GM18868 (cell line): ENCODE data around the gene GDF7.
A peak's percentile ranks its signal among the peaks of the same experiment; 100 is the strongest.

Source experiments
- ATAC-seq: cut with Tn5 transposase; IDR thresholded peaks from one replicate; pipeline ENCODE4 v1.9.1; 2021; ENCODE audit warnings: mild to moderate bottlenecking, moderate library complexity; ENCODE audit not compliant: unreplicated experiment

The GDF7 gene

DNA sequence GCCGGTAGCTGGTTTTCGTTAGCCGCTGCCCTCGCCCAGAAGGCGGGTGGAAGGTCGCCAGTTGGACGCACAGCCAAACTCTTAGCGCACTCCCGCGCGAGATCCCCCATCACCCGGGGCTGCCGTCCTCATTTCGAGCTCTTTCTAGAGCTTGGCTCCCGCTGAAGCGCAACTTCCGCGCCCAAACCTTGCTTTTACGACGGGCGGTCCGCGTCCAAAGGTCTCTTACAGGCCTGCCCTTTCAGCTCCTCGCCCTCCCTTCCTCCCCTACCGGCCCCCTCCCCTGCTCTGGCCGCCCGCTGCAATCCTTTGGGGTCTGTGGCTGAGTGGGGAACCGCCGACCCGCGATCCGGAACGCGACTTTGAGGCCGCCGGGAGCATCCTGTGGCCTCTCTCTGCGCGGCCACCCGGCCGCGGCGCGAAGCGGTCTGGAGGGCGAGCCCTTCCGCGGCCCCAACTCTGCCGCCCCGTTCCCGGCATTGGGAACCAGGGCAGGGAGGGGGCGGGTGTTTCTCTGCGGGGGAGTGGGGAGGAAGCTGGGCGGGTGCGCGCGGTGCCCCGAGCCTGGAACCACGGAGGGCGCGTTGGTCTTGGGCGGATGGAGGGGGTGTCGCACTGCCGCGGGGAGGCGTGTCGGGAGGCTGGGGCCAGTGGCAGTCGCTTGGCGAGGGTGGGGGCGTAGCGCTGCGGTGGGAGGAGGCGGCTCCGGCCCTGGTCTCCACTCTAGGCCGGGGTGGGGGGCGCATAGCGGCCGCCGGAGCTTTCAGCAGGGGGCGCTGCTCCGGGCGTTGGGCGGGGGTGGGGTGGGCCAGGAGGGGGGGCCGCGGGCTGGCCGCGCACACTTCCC, at the start of gene GDF7:
Gene GDF7, plus strand, starts transcription at position 841 of the 847 bp plus-strand sequence. CDS start 96 bp downstream, outside the sequence.
- peak; percentile 34 for ATAC-seq

DNA sequence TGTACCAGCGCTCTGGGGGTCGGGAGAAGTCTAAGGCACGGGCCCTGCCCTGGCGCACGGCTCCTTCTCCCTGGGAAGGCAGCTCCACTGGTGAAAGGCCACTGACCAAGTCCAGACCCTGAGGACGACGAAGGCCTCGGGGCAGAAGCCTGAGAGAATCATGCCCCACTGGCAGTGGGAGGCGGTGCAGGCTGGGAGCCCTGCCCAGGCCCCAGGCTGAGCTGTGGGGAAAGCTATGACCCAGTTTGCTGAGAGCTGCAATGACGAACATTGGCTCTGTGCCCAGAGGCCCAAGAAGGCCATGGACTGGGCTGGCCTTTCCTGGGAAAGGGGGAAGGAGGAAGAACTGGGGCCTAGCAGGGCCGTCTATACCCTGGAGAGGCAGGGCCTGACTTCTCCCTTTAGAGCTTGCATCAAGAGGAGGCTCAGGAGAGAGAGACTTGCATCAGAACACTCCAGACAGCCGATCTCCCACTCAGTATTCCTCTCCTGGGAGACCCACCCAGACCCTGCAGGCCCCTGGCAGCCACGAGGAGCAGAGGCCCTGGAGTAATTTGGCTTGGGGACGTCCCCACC, 49.0 kb upstream of the GDF7 start:
- peak; percentile 45 for ATAC-seq

- no peak for ATAC-seq
These were observed 48.5 kb upstream of the GDF7 start for GRCh38 chr2:20618468-20618885.

DNA sequence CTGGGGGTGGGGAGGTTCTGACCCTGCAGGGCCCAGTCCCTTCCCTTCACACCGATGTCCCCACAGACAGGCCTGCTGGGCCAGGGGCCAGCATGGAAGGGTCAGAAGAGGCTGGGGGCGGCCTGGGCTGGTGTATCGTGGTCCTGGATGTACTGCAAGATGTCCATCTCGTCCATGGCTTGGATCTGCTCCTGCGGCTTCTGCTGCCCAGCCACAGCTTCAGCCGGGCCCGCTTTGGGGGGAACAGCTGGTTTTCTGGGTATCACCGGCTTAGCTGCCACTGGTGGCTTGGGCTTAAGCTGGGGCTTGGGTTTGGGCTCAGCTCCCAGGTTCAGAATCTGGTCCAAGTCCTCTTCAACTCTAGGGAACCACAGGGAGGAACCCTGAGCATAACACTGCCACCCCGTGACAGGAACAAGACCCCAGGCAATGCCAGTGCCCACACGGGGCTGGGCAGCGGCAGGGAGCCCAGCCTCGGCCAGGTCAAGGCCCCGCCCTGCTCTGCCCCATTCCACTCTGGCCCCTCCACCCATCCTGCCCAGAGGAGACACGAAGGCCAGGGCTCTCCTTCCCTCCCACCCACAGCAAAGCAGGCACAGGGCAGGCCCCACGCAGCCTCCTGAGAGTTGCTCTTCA, 47.9 kb upstream of the GDF7 start:
- no peak for ATAC-seq

GRCh38 chr2:20619624-20620024, 47.3 kb upstream of the GDF7 start:
- no peak for ATAC-seq

DNA sequence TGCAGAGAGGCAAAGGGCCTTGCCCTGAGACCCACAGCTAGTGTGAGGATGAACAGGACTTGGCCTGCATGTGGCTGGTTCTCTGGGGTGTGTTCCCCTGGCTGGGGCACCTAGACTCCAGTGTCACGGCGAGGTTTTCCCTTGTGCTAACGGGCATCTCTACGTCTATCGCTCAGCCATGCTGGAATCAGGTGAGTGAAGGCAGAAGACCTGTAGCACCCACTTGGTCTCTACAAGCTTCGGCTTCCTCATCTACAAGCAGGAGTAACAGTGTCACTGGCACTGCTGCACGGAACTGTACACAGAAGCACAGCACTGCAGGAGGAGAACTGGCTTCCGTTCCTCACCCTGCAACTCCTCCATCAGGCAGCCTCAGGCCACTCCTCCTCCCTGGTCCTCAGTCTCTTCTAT, 46.7 kb upstream of the GDF7 start:
- no peak for ATAC-seq

GRCh38 chr2:20620696-20621365, 46.1 kb upstream of the GDF7 start:
- ATAC-seq = no peak

GRCh38 chr2:20621366-20622295, 45.3 kb upstream of the GDF7 start:
- ATAC-seq = no peak

DNA sequence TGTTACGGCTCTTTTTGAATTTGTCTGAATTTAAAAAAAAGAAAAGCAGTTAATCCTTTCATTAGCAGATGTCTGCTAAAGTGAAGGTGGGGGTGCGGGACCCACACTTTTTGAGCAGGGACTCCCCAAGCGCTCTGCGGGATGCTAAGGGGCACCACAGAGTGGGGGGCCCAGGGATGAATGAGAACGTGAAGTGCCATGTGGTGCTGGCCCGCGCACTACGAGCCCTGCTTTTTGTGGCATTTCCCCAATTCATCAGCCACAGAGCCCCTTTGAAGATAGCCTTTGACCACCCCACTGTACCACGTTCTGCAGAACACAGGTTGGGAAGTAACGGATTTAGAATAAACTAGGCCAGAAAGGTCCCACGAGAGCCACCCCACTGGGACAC, 44.7 kb upstream of the GDF7 start:
- no peak for ATAC-seq

DNA sequence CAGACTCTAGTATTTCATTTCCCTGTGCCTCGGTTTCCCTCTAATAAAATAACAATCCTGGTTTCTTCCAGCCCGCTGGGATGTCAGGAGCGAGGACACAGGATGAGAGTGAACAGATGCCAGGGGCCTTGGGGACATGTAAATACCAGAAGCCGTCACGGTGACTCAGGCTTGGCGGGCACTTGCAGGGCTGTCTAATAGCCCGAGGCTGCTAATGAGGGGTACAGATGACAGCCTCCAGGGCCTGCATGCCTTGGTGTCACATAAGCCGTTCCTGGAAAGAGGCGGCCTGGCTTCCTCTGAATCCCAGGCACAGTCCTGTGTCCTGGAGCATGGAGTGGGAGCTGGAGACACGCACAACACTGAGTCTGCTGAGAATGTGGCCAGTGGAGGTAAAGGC, 44.2 kb upstream of the GDF7 start:
- no peak for ATAC-seq

- ATAC-seq = no peak
These were observed 43.7 kb upstream of the GDF7 start for GRCh38 chr2:20623241-20623640.

GRCh38 chr2:20623741-20624155, 43.2 kb upstream of the GDF7 start:
- no peak for ATAC-seq

DNA sequence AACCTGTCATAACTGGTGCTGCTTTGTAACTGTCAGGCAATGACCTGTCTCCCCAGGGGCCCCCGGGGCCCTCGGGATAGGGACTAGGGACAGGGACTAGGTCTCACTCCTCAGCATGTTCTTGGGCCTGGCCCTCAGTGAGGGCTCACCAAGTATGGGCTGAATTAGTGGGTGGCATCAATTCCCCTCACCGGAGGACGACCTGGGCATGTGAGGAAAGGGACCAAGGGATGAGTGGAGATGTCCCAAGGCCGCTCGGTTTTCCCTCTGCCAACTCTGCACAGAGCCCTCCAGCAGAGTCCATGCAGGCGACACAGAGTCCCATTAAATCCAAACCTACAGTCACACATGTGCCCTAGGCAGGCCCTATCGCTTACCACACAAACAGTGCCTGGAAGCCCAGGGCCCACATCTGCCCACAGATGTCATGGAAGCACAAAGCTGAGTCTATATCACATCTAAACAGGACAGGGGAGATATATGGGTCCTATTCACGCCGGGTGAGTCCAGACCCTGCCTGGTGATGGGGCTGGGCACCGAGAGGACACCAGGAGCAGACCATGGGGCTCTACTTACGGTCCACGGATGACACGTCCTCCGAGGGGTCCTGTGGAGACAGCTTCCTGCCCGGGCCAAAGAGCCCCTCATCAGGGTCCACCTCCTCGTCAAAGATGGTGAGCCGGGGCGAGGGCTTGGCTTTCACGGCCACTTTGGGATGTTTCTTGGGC, 42.6 kb upstream of the GDF7 start:
- ATAC-seq = no peak

GRCh38 chr2:20624884-20625485, 42.0 kb upstream of the GDF7 start:
- no peak for ATAC-seq

DNA sequence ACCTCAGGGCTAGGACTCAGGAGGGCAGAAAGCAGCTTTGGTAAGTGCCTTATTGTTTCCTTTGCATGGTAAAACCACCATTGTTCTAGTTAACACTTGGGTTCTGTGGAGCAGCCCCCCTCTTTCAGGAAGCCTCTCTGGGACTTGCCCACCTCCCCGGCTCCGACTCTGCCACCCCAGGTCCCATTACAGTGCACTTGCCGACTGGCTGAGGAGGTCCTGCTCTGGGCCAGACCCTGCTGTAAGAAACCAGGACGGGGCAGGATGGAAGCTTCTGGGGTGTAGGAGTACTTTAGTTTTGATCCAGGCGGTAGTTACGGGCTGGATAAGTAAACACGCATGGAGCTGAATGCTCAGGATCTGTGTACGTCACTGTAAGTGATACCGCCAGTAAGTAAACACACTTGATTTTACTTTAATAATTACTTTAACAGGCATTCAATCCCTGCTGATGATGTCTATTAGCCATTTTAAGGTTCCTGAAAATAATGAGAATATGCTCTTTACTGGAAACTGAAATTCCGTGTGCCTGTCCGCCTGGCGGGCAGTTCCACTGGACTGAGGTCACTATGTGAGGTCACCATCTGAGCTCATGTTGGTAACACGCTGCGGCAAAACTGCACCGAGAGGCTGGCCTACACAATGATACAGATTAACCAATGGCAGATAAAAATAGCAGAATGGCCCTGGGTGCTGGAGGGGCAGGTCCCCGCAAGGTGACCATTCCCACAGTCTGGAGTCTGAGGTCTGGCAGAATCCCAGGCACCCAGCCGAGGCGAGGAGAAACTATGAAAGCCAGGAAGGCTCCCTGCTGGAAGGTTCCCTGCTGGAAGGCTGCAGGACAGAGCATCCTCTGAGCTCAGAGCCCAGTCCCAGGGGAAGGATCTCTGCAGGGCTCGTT, 41.2 kb upstream of the GDF7 start:
- ATAC-seq = no peak

GRCh38 chr2:20626392-20626697, 40.6 kb upstream of the GDF7 start:
- ATAC-seq = no peak

GRCh38 chr2:20626698-20627513, 40.0 kb upstream of the GDF7 start:
- ATAC-seq = no peak
